Cerebellar cortex (tissue), 1 donor: Measurements from ENCODE around the gene WNT7B.

Experiments used
- DNase-seq: peaks from one replicate; pipeline ENCODE4 v3.0.0-alpha.2; 2015; ENCODE audit warnings: low spot score

Gene WNT7B

DNA sequence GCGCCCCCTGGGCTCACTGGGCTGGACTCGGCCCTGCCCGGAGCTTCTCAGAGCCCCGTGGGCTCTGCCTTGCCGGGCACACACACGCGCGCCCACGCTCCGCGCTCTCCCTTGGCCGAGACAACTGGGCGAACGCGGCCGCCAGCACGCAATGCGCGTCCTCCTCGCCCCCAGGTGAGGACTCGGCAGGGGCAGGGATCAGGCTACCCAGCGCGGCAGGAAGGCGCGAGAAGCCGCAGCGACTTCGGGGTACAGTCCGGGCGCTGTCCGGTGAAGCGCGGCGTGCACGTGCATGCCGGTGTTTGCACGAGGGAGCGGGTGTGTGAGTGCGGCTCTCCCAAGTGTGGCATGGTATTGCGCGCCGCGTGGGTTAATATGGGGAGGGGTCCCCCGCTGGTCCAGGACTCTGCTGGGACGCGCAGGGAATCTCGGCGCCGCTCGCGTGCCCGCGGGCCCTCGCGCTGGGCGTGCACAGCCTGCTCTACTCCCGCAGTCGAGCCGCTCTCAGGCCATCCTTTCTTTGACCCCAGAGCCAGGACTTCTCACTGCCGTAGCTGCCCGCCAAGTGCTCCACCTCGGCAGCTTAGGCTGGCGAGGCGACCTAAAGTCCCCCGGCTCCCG, 5.4 kb downstream of the WNT7B start:
- DNase-seq = no peak

DNA sequence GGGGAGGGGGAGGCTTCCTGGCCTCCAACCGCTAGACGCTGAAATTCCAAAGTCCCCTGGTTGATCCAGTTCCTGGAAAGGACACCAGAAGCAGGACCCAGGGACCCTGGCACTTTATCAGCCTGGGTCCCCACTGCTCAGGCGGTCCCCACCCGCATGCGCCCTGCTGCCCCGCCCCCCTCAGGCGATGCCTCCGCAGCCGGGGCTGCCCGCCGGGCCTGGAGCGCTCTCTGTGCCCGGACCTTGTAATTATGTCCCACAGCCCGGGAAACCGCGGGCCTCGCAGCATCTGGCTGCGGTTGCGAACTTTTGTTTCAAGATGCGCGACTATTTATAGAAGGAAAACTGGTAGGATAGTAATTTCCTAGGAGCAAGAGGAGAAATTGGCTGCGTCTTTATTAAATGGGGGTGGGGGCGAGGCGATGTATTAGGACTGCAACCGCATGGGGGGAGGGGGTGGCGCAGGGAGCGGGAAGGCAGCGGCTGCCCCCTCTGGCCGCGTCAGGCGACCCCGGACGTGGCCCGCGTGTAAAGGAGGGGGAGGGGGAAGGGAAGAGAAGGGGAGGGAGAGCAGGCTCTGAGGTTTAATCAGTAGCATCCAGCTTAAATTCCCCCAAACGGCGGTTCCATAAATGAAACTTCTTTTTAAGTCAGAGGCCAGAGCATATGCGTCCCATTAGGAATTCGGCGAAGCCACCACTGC, 6.1 kb downstream of the WNT7B start:
- DNase-seq = no peak

DNA sequence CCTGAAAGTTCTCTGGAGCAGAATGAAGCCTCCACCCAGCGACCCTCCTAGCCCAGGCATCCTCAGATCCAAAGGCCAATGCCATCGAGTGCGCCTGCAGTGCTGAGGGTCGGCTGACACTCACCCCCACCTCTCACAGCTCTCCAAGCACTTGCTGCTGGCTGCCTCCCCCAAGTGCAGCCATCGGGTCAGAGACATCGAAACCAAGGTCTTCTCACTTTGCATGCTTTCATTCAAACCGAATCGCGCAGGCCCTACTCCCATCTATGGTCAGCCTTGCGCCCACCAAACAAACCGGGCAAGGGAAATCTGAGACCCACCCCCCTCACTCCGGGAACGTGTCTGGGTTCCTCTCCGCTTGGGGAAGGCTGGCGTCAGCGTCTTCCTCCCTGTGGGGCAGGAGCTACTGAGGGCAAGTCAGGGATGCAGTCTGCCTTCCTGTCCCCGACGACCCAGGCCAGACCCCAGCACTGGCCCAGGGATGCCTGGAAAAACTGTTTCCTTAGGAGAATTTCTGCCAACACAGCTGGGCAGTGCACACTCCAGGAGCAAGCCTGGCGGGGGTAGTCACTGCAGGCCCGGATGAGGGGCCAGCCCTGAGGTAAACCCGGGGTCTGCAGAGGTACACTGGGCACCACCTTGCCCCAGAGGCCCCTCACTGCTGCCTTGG, 7.0 kb downstream of the WNT7B start:
- no peak for DNase-seq

DNA sequence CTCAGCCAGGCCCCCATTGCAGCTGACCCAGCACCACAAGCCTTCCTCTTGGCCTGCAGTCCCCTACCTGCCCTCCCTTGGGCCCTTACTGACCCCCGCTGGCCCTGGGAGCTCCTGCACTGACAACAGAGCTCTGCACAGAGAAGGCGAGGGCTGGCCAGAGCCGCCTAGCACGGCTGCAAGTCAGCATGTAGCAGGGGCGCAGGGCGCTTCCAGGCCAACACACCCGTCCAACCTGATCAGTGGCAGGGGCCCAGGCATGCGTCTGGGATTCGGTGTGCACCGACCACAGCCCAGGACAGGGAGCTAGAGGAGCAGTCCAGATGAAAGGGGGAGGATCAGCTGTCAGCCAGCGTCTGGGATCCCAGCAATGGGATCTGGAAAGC, 7.6 kb downstream of the WNT7B start:
- no peak for DNase-seq

DNA sequence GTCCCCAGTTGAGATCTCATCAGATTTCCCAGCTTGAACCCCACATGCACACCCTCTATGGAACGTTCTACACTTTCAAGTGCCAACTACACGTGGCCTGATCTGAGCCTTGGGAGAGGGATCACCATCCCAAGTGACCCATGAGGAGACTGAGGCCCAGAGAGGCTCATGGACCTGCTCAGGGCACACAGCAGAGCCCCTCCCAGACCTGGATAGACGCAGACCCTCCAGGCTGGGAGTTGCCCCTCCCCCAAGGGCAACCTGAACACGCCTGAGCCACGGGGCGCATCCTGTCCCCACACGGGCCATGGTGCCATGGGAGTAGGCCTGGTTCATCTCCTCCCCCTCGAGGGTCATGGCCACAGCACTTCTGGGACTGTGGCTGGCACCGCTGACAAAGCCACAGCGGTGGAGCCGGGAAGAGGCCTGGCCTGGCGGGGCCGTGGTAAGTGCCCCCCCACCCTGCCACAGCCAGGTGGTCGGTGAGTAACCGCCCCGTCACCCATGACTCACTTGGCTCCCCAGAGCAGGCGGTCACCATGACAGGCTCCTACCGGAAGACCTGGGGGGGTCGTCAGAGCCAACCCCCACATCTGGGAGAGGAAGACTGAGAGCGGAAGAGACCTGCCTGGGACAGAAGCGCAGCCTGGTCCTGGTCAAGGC, 8.1 kb downstream of the WNT7B start:
- DNase-seq = no peak

DNA sequence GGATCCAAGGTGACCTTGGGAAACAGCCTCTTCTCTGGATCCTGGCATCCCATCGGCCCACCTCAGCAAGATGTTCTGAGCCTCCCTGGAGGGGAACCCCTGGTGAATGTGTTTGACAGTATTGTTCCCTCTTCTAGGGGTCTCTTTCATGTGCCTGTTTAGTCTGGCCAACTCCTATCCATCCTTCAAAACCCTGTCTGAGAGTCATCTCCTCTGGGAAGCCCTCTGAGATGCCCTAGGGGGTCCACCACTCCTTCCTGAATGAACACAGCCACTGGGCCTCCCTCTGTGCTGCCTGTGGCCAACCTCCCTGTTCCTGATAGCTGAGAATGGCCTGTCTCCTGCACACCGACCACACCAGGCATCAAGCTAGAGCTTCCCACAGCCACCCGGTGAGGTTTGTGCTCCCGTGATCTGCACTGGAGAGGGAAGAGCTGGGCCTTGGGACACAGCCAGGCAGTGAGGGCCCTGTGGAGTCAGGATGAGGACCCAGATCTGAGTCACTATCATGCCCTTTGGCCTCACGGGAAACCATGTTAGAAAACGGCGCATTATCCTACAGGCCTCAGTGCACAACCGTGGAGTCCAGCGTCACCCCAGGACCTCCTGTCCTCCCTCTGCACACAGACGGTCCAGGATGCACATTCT, 8.8 kb downstream of the WNT7B start:
- DNase-seq = no peak

DNA sequence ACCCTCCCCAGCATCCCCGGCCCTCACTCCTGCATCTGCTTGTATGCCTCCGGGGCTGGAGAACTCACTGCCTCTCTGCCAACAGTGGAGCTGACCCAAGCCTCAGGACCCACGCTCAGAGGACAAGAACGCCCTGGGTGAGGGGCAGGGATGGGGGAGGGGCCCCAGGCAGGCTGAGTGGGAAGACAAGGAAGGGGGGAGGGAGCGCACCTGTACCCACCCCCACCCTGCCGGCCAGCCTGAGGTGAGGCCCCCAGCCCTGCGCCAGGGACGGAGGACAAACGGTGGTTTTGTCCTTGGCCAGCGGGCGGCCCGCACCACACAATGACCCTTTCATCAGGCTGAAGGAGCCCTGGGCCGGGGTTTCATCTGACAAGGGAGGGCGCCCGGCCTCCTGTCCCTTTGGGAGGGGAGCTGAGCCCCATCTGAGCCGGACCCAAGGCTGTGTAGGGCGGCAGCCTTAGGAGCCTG, 10.0 kb downstream of the WNT7B start:
- DNase-seq = no peak

DNA sequence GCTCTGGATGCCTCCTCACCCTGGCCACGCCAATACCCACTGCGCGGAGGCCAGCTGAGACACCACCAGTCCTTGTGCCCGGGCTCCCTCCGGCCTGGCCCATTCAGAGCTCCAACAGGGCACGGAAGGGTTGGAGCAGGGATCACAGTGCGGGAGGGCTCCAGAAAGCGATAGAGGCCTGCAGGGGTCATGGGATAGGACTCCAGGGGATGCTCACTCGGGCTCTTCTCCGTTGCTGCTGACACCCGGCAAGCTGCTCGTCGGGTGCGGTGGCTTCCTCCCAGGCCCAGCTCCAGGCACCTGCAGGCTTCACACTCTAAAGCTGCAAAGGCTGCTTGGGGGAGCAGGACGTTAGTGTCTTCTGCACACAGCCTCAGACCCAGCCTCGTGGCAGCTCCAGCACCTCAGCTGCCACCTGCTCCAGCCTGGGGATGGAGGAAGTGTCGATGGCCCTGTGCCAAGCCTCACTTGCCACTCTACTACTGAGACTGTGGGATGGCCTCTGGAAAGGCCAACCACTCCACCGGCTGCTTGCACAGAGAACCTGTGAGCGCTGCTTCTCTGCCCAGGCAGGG, 10.6 kb downstream of the WNT7B start:
- DNase-seq = no peak

DNA sequence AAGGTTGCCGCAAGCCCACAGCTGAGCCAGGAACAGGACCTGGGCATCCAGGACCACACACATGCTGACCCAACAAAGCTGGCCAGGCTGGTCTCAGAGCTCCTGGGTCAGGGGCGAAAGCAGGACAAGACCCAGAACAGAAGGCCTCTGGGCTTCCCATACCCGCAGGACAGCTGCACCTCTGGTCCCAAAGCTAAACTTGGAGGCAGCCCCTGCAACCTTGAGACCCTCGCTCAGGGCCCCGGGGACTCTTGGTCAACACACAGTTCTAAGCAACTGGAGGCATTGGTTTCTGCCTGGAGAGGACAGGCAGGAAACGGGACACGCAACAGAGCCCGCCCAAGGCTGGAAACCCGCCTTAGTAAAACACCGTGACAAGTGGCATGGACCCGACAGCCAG, 11.4 kb downstream of the WNT7B start:
- DNase-seq = no peak

DNA sequence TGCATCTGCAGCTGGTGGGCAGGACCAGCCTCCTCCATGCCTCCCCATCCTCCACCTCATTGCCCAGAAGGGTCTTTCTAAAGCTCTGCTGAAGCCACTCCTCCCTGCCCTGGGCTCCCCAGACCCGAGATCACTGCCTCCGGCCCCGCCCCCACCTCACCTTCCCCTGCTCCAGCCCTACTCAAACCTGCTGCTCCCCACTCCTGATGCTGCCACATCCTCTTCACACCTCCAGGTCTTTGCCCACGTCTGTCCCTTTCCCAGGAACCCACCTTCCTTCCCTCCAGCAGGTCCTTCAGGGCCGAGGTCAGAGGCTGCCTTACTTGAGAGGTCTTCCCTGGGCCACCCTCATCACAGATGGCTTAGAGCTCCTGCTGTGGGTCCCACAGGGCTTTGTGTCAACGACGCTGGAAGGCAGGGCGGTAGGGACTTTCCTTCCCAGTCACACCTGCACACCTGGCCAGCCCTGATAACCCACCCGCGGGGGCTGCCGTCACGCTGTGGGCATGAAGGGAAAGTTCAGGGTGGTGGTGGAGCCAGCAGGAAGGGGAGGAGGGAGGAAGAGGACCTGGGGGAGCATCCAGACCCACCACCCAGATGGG, 11.9 kb downstream of the WNT7B start:
- no peak for DNase-seq

DNA sequence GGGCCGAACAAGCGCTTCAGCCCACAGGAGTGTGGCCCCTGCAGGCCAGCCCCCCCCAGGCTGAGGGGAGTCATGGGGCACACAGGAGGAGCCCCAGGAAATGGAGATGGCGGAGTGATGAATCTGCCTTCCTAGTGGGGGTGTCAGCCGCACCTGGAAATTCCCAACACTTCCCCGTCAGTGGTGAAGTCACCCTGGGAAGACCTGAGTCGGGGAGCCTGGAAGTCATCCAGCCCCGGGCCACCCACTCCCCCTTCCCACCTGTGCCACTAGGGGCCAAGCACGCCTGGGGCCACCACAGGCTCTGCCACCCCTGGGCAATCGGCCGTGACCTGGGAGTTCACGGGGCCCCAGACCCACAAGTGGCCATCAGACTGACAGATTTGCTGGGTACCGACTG, 12.6 kb downstream of the WNT7B start:
- no peak for DNase-seq

DNA sequence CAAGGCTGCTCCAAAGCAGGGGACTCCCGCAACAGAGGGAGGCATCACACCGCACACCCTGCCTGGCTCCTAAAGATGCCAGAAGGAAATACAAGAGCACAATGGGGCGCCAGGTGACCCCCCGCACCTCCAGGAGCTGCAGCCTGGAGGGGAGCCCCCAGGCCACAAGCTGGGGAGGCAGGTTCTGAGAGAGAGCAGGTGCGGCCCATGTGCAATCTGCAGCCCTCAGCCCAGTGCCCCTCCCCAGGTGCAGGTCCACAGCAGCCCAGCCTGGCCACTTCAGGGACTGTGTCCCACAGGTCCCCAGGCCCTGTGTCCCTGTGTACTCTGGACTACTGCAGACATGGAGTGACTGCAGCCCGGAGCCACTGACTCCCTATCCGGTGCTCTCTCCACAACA, 13.1 kb downstream of the WNT7B start:
- no peak for DNase-seq

DNA sequence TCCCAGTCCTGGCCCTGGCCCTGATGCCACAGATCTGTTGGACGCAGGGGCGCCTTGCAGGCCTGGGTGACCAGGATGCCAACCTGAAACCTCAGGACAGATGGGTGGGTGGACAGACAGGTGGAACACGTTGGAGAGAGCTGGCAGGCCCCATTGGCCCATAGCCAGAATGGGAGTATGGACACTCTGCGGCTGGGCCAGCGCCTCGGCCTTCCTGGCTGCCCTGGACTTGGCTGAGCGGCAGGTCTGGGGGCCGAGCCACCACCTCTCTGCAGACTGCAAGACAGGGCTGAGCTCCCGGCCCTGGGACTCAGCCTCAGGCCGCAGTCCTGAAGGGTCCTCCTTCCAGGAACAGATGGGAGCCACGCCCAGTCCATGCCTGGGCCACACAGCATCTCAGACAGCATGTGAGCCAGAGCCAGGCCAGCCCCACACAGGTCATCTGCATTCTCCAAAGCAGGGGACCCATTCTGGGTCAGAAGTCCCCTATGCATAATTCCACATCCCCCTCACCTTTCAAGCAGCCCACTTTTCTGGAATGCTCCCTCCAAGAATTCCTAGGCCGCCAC, 14.1 kb downstream of the WNT7B start:
- DNase-seq = no peak

DNA sequence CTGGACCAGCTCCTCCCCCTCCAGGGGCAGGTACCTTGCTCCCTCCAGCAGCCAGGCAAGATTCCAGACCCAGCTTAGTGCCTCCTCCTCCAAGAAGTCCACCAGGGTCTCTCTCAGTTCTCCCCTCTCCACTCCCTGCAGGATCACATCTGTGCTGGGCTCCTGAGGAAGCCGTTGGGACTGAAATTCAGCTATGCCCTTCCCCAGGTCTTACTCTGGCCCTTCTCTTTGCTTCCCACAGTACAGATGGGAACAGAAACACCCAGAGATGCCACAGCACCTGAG, 14.6 kb downstream of the WNT7B start:
- no peak for DNase-seq

DNA sequence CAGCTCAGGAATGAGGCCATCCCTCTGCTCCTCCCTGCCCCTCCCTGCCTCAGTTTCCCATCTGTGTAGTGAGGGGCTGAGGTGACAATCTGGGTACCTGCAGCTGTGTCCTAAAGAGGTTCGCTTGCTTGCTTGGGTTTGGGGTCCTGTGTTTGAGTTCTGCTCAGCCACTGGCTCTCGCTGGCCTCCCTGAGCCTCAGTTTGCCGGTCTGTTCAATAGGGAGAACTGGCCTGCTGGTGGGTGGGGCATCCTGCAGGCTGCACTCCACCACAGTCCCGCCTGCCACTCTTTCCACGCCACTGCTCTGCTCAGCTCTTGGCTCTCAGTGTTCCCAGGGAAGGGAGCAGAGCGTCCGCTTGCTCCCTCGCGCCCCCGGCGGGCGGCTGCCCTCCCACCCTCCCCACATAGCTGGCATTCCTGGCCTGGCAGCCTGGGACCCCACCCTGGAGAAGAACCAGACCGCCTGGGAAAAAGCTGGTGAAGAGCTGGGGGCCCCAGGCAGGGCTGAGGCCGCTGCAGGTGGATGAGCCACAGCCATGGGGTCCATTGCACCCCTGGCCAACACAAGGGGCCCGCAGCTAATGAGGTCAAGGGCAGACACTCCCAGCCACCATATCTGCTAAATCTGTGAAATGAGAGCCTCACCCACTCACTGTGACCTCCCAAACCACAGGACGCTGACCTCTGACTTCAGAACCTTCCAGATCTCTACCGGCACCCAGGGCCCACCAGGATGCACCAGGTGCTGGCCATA, 15.1 kb downstream of the WNT7B start:
- DNase-seq = no peak

DNA sequence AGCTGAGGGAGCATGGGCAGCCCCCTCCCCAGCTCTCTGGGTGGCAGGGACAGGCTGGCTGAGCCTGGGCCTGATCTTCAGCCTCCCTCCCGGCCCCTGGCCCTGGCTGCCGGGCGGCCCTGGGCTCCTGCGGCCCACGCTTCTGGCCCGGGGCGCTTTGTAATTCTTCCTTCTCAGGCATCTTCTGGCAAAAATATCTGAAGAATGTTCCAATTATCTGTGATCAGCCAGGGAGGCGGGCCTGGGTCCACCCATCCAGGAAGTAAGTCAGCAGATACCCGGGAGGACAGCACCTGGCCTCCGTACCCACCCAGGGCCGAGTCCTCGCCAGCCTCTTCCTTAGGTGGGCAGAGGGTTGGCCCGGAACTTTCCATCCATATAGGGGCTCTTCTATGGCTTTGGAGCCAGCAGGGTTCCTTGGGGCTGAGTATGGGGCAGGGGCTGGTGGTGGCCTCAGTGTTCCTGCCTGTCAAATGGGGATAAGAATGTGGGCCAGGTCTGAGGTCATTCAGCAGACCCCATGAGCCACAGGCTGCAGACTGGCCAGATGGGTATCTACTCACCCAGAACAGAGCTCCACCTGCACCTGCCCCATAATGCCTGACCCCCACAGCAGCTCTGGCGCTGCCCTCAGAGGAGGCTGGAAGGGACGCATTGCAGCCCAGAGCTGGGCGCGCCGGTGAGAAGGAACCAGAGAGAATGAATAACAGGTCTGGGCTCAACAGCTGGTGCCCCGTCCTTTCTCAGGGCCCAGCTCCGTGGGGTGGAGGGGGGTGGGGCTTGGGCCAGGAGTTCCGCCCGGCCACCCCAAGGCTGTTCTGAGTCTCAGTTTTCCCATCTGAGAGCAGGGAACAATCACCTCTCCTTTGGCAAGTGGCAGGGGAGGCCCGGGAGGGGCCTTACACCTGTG, 16.2 kb downstream of the WNT7B start:
- DNase-seq = no peak

DNA sequence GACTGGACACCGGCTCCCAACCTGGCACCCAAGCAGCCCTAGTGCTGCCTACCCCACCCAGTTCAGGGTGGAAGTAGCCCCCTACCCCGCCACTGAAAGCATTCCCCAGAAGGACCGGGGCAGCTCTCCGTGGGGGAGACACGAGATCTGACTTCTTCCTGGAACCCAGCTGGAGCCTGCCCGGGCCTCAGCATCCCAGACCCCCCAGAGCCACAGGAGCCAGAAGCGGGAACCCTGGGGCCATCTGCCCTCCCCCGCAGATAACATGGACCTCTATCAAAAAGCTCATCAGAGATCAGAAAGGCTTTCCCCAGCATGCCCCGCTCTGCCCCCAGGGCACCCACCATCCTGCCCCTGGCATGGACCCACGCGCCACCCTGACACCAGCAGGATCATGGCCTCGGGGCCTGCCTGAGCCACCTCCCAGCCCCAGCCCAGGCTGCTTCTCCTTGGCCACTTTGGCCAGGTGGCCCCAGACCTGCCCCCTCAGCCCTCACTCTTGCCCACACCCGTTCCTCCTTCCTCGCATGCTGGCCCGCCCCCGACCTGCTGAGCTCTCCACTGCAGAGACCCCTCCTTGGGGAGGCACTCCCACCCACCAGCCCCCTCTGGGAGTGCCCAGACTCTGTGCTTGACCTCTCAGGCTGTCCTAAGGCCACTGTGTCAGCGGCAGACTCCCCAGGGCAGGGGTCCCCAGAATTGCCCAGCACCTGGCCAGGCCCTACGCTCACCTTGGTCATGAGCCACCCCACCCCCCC, 17.1 kb downstream of the WNT7B start:
- DNase-seq = no peak

DNA sequence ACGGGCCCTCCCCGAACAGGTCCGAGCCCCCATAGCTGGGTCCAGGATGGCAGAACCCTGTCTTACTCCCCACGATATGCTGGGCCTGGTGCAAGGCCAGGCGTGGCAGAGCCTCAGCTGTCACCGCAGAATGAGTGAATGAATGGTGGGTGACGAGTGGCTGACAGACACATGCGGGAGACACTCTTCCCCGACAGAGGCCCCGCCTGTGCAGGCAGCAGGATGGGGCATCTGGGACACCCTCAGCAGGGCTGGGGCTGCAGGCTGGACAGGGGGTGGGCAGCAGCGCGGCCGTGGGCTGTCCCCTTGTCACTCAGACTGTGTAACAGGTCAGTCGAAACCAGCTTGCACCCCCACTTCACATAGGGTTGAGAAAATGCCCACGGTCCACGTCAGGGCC, 18.0 kb downstream of the WNT7B start:
- DNase-seq = no peak

DNA sequence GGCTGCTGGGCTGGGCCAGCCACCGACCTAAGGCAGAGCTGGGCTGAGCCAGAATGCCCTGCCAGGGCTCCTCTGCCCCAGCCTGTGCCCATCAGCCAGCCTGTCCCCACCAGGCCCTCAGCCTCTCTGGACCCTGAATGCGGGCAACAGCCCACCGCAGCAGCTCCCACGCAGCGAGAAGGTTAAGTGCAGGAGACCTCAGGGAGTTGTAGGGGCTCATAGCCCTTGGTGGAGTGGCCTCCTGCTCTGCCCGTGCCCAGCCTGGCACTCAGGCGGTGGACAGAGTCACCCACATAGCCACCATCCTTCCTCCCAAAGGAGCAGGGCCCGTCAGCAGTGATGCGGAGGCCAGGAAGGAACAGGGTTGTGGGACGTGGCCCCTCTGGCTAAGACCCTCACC, 19.1 kb downstream of the WNT7B start:
- no peak for DNase-seq
